PC-3 (cell line): ENCODE data around the gene SMG7.

Source experiments
- CTCF ChIP-seq: fragments of 300-600 bp; sonication (generic); conservative IDR thresholded peaks from 2 replicates; pipeline ENCODE4 v1.5.1; 2017; ENCODE audit warnings: antibody characterized with exemption, low read depth, mild to moderate bottlenecking, low read length
- EZH2 ChIP-seq: fragments of 300-600 bp; sonication (generic); IDR thresholded peaks from one replicate; pipeline ENCODE4 v1.6.1; 2017; ENCODE audit warnings: antibody characterized with exemption, mild to moderate bottlenecking, low read length; ENCODE audit not compliant: unreplicated experiment

- no peak for TF ChIP-seq CTCF
- no peak for TF ChIP-seq EZH2
Measured at GRCh38 chr1:183552441-183552840, 80.1 kb downstream of the SMG7 start.
